K562 (cell line): ENCODE data around the gene GRIA3. TPM values are rescaled to one million over a fixed set of nuclear protein-coding genes. Genes with fewer than 3 reads are reported as not detected.
A peak's percentile ranks its signal among the peaks of the same experiment; 100 is the strongest.

Experiments used
- ATAC-seq: fragments of 200-7000 bp; cut with Tn5 transposase; 3 replicates; pipeline ENCODE4 v1.9.1; 2020; ENCODE audit warnings: moderate library complexity
- BruUV-seq: library from RNA; stranded (reverse); fragments of 400-500 nt; replicated peaks from 2 replicates; lab custom pipeline; 2021; lab: Mats Ljungman, UMichigan
- CTCF ChIA-PET: fragments of 300-600 bp; formaldehyde crosslinking; extraction: SDS; loops from one replicate; lab custom pipeline; 2021; ENCODE audit warnings: low intra/inter-chr PET ratio; lab: Yijun Ruan, JAX
- POLR2A ChIA-PET: fragments of 300-600, 350-650 bp; sonication (Branson Sonifier 250); formaldehyde crosslinking; extraction: SDS; loops from one replicate; lab custom pipeline; 2021; ENCODE audit warnings: antibody characterized with exemption, inconsistent platforms; lab: Yijun Ruan, JAX
- DNase-seq, 4 experiments: peaks; one replicate each; pipeline versions ENCODE4 v3.0.0 to v3.0.0-alpha.2; 2011 to 2018; ENCODE audit warnings: low spot score in 3 of 4, mixed read lengths in 3 of 4; ENCODE audit errors: extremely low read depth in 1 of 4
- FAIRE-seq: peaks from 2 replicates; lab custom pipeline; 2011; peaks lifted over from hg19 to GRCh38; lab: Jason Lieb, UNC
- H2AFZ ChIP-seq: 2 replicates; pipeline ENCODE4 v1.6.0; 2011; ENCODE audit warnings: low read depth, low read length, control low read depth, inconsistent platforms
- H3K27ac ChIP-seq: fragments of 200-600 bp; 3 replicates; pipeline ENCODE4 v1.8.0; 2011; ENCODE audit warnings: low read depth, mild to moderate bottlenecking, control low read depth, inconsistent platforms, low read length, moderate library complexity, mixed read lengths; ENCODE audit errors: extremely low read depth
- H3K27me3 ChIP-seq, 2 experiments: fragments of 300-600 bp in 1 of 2; 2 replicates in 1 of 2; 3 replicates in 1 of 2; pipeline versions ENCODE4 v1.6.0 to v1.8.0; 2011; ENCODE audit warnings: inconsistent platforms in 2 of 2, low read length in 2 of 2, mild to moderate bottlenecking in 1 of 2, mixed read lengths in 1 of 2, moderate library complexity in 1 of 2; ENCODE audit not compliant: control insufficient read depth in 2 of 2, insufficient read depth in 2 of 2
- H3K36me3 ChIP-seq: fragments of 300-600 bp; 3 replicates; pipeline ENCODE4 v1.8.0; 2011; ENCODE audit warnings: mild to moderate bottlenecking, low read length, inconsistent platforms; ENCODE audit not compliant: control insufficient read depth, insufficient read depth
- H3K4me1 ChIP-seq, 2 experiments: fragments of 200-600 bp in 1 of 2; replicated peaks in 1 of 2; 2 replicates in 1 of 2; 3 replicates in 1 of 2; pipeline versions ENCODE4 v1.5.1 to v1.8.0; 2011; ENCODE audit warnings: inconsistent platforms in 2 of 2, low read length in 2 of 2, mild to moderate bottlenecking in 1 of 2, mixed read lengths in 1 of 2, moderate library complexity in 1 of 2; ENCODE audit not compliant: control insufficient read depth in 2 of 2, insufficient read depth in 2 of 2
- H3K4me2 ChIP-seq: 2 replicates; pipeline ENCODE4 v1.6.1; 2011; ENCODE audit warnings: low read length, control low read depth, inconsistent platforms, mixed read lengths; ENCODE audit not compliant: insufficient read depth
- H3K4me3 ChIP-seq: fragments of 200-600 bp; sonication (generic), shearing (Covaris generic); 2 replicates; pipeline ENCODE4 v1.5.1; 2016; ENCODE audit warnings: control low read depth, inconsistent platforms
- H3K79me2 ChIP-seq: fragments of 200-600 bp; 3 replicates; pipeline ENCODE4 v1.8.0; 2011; ENCODE audit warnings: low read length, inconsistent platforms; ENCODE audit not compliant: control insufficient read depth, insufficient read depth
- H3K9ac ChIP-seq, 2 experiments: 2 replicates each; pipeline versions ENCODE4 v1.6.0 to v1.6.1; 2011; ENCODE audit warnings: low read depth in 2 of 2, low read length in 2 of 2, control low read depth in 1 of 2, inconsistent platforms in 1 of 2, mild to moderate bottlenecking in 1 of 2, mixed read lengths in 1 of 2; ENCODE audit not compliant: insufficient read depth in 1 of 2
- H3K9me1 ChIP-seq: one replicate; pipeline ENCODE4 v1.6.0; 2011; ENCODE audit warnings: inconsistent platforms, mild to moderate bottlenecking, low read length, moderate library complexity; ENCODE audit not compliant: control insufficient read depth, insufficient read depth
- H3K9me3 ChIP-seq: replicated peaks from 2 replicates; pipeline ENCODE4 v1.5.1; 2011; ENCODE audit warnings: low read depth, low read length, inconsistent platforms; ENCODE audit not compliant: control insufficient read depth, insufficient read depth
- H4K20me1 ChIP-seq: replicated peaks from 2 replicates; pipeline ENCODE4 v1.6.1; 2011; ENCODE audit warnings: low read length, inconsistent platforms, mixed read lengths; ENCODE audit not compliant: control insufficient read depth, insufficient read depth
- CEBPB ChIP-seq: fragments of 450-650 bp; IDR thresholded peaks from 2 replicates; pipeline ENCODE4 v1.6.1; 2016; ENCODE audit warnings: missing genetic modification characterization, missing compliant biosample characterization
- NFE2L1 ChIP-seq: fragments of 450-650 bp; IDR thresholded peaks from 2 replicates; pipeline ENCODE4 v1.6.1; 2016; ENCODE audit warnings: missing genetic modification characterization, low read depth, mild to moderate bottlenecking, missing compliant biosample characterization, moderate library complexity, borderline replicate concordance
- SOX6 ChIP-seq: fragments of 450-650 bp; IDR thresholded peaks from 2 replicates; pipeline ENCODE4 v1.6.1; 2014; ENCODE audit warnings: mild to moderate bottlenecking
- ZNF830 ChIP-seq: fragments of 250-450 bp; sonication (Bioruptor Pico); IDR thresholded peaks from 2 replicates; pipeline ENCODE4 v1.5.0; 2021; ENCODE audit warnings: mild to moderate bottlenecking
- WGBS: fragments of 100-300 bp; shearing (Covaris generic); methylation state at CpG from one replicate; pipeline ENCODE4 v1.1.6; 2016; ENCODE audit warnings: low coverage, mixed read lengths; ENCODE audit not compliant: insufficient coverage; ENCODE audit errors: missing lambda C conversion rate; 5-methylcytosine and 5-hydroxymethylcytosine counted together
- in situ Hi-C: fragments of 300-500 bp; cut with MboI; formaldehyde crosslinking; loops from 4 replicates; pipeline ENCODE4 v1.15.0; 2018; ENCODE audit warnings: inconsistent platforms, mixed read lengths
- intact Hi-C: fragments of 100-400 bp; cut with micrococcal nuclease; formaldehyde crosslinking; loops from 2 replicates; pipeline ENCODE4 v1.14.2; 2022
- polyA plus RNA-seq, 8 experiments: library from polyadenylated mRNA; depleted of rRNA in 4 of 8; stranded (reverse) in 5 of 8; unstranded in 3 of 8; fragments of >200 nt; fragmentation: Nextera tagmentation in 2 of 8; fragmentation: Illumina TruSeq in 1 of 8; extraction: Ambion mirVana in 2 of 8; extraction: Trizol in 1 of 8; gene quantifications; 2 replicates each; pipeline versions ENCODE4 v1.2.1 to v1.2.3, GENCODE V29; 2011 to 2014; ENCODE audit warnings: inconsistent platforms in 1 of 8, missing spikeins in 1 of 8
- total RNA-seq, 7 experiments: library from RNA; depleted of rRNA in 6 of 7; stranded (reverse); fragments of >200 nt in 6 of 7; fragmentation: Illumina TruSeq in 2 of 7; extraction: Trizol in 2 of 7; gene quantifications; 2 replicates each; pipeline versions ENCODE4 v1.2.1 to v1.2.3, GENCODE V29; 2011 to 2021; ENCODE audit warnings: low replicate concordance in 1 of 7
- TF ChIP-seq, protein P1 (sequence below): sonication (generic); formaldehyde crosslinking; IDR thresholded peaks from 2 replicates; pipeline ENCODE4 v1.8.0; 2023; ENCODE audit warnings: mild to moderate bottlenecking, missing genetic modification reagents

GRIA3 gene
- total and polyA plus RNA-seq, 9 of the 15 experiments (the other 6 are each of a cell fraction or from before 2014, with no cell fraction given), result 0.10 TPM; not detected in 8

- TF ChIP-seq ZNF830 (CRISPR knock-in tag), result no peak
- TF ChIP-seq CEBPB (tag), result 0 out of 2 replicates have a peak, but pooled peaks have one; percentile 8
These were observed 298.1 kb downstream of the GRIA3 start (continued) for GRCh38 chrX:123481913-123482851.

DNA sequence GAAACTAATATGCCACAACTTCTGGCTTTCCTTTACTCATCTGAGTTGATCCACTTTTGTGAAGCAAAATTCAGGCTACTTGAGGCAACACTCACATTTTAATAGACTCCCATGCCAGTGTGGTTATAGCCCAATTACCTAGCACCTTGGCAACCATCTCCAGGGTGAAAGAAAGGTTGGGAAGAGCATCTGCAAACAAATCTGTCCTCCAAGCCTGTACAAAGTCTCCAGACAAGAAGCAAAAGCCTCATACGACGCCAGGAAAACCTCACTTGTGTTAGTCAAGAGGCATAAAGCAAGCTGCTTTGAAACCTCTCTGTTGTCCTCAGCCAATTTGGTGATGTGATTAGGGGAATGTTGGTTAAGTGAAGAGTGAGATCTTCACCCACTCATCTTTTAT, 302.2 kb downstream of the GRIA3 start:
- H3K36me3 ChIP-seq, result no peaks in the 10 kb centered on the region
- no TSS peak for BruUV-seq
- no peak overlapping the region for H3K27ac ChIP-seq
- 6% methylated on average over 2 of the region's 2 CpGs for WGBS
- no peaks in the 10 kb centered on the region for H3K9me1 ChIP-seq
- in situ Hi-C loops, result no loop called here
- no peak overlapping the region for H3K9ac ChIP-seq
- no peak for FAIRE-seq
- H2AFZ ChIP-seq, result no peak overlapping the region
- H3K4me2 ChIP-seq, result no peak overlapping the region
- peaks cover 0 to 5% of the 10 kb centered on the region in 2 experiments; a peak in 1 of 5 replicates for H3K27me3 ChIP-seq
- intact Hi-C loops, result no loop called here
- ATAC-seq, result no peak
- H4K20me1 ChIP-seq, result no peaks in the 10 kb centered on the region
- no peak overlapping the region for H3K4me3 ChIP-seq
- no peaks in the 10 kb centered on the region for H3K9me3 ChIP-seq
- H3K4me1 ChIP-seq, result no peaks in the 10 kb centered on the region
- DNase-seq, result no peak
- no peaks in the 10 kb centered on the region for H3K79me2 ChIP-seq
- POLR2A ChIA-PET, result interaction anchor here (0.6 kb wide), 1 partner anchor 28 kb away, joined by 3 read pairs; no protein-coding TSS in a partner anchor
- CTCF ChIA-PET, result no interaction called here
- TF ChIP-seq, protein P1, sequence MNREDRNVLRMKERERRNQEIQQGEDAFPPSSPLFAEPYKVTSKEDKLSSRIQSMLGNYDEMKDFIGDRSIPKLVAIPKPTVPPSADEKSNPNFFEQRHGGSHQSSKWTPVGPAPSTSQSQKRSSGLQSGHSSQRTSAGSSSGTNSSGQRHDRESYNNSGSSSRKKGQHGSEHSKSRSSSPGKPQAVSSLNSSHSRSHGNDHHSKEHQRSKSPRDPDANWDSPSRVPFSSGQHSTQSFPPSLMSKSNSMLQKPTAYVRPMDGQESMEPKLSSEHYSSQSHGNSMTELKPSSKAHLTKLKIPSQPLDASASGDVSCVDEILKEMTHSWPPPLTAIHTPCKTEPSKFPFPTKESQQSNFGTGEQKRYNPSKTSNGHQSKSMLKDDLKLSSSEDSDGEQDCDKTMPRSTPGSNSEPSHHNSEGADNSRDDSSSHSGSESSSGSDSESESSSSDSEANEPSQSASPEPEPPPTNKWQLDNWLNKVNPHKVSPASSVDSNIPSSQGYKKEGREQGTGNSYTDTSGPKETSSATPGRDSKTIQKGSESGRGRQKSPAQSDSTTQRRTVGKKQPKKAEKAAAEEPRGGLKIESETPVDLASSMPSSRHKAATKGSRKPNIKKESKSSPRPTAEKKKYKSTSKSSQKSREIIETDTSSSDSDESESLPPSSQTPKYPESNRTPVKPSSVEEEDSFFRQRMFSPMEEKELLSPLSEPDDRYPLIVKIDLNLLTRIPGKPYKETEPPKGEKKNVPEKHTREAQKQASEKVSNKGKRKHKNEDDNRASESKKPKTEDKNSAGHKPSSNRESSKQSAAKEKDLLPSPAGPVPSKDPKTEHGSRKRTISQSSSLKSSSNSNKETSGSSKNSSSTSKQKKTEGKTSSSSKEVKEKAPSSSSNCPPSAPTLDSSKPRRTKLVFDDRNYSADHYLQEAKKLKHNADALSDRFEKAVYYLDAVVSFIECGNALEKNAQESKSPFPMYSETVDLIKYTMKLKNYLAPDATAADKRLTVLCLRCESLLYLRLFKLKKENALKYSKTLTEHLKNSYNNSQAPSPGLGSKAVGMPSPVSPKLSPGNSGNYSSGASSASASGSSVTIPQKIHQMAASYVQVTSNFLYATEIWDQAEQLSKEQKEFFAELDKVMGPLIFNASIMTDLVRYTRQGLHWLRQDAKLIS (CRISPR knock-in tag), result no peak
- TF ChIP-seq NFE2L1 (tag) (no peak), SOX6 (no peak)
